Sigmoid colon (tissue), 4 donors: ENCODE data around the gene RPS27.

Experiments
- POLR2A ChIP-seq, 2 donors: fragments of 450-650 bp; IDR thresholded peaks; one replicate each; pipeline ENCODE4 v1.6.1; 2016; ENCODE audit warnings: antibody characterized with exemption in 2 of 2, mild to moderate bottlenecking in 2 of 2, moderate library complexity in 2 of 2
- POLR2AphosphoS5 ChIP-seq, 4 donors: sonication (generic); formaldehyde crosslinking; IDR thresholded peaks; one replicate each; pipeline ENCODE4 v1.6.1; 2017; ENCODE audit warnings: antibody characterized with exemption in 4 of 4
- TF ChIP-seq, protein P1 (sequence below), 4 experiments: fragments of 450-650 bp in 3 of 4; fragments of 200-600 bp in 1 of 4; IDR thresholded peaks; one replicate each; pipeline ENCODE4 v1.5.1; 2016 to 2019; ENCODE audit warnings: antibody characterized with exemption in 4 of 4, mild to moderate bottlenecking in 3 of 4, moderate library complexity in 2 of 4

DNA sequence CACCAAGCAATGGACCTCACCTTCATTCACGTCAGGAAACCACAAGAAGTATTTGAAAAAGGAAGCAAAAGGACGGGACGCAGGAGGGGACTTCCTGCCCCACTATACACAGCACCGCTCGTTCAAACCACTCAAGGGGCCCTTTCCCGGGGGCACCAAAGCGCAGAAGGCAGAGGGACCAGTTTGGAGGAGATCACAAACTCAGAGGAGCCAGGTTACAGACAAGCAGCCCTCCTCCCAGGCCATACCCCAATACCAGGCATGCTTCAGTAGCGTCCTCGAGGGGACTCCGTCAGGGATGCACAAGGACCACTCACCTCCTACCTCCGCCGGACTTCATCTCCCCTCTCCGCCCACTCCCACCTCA lies 32.8 kb upstream of the RPS27 start:
- TF ChIP-seq, protein P1, sequence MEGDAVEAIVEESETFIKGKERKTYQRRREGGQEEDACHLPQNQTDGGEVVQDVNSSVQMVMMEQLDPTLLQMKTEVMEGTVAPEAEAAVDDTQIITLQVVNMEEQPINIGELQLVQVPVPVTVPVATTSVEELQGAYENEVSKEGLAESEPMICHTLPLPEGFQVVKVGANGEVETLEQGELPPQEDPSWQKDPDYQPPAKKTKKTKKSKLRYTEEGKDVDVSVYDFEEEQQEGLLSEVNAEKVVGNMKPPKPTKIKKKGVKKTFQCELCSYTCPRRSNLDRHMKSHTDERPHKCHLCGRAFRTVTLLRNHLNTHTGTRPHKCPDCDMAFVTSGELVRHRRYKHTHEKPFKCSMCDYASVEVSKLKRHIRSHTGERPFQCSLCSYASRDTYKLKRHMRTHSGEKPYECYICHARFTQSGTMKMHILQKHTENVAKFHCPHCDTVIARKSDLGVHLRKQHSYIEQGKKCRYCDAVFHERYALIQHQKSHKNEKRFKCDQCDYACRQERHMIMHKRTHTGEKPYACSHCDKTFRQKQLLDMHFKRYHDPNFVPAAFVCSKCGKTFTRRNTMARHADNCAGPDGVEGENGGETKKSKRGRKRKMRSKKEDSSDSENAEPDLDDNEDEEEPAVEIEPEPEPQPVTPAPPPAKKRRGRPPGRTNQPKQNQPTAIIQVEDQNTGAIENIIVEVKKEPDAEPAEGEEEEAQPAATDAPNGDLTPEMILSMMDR (IDR thresholded peaks at IDR 0.05): no peak
- TF ChIP-seq POLR2AphosphoS5 (IDR thresholded peaks at IDR 0.05) (no peak), POLR2A (IDR thresholded peaks at IDR 0.05) (no peak)
